Measurements from ENCODE around the gene RREB1.

RREB1 gene

GRCh38 chr6:7098993-7099392 is 8.8 kb upstream of the RREB1 start:
- DNase-seq: no peak

GRCh38 chr6:7100072-7100752 is 7.5 kb upstream of the RREB1 start:
- no peak for DNase-seq

- no peak for DNase-seq
Measured at GRCh38 chr6:7100753-7101081, 7.0 kb upstream of the RREB1 start.

DNA sequence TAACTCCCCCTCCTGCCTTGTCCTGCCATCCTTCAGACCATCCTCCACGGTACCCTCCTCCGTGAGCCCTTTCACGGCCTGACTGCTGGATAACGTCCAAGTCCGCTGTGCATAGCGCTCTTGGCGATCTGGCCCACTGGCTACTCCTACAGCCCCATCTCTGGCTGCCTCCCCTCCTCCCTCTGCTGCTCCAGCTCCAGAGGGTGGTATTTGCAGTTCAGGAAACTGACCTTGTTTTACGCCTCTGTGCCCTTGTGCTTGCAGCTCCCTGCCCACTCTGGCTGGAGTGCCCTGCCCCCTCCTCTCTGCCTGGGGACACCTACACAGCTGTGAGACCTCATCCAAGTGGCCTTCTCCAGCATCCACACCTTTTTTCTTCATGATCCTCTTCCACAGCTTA is 6.5 kb upstream of the RREB1 start:
- DNase-seq: no peak

- DNase-seq: no peak
Measured at GRCh38 chr6:7104752-7105151, 3.0 kb upstream of the RREB1 start.

DNA sequence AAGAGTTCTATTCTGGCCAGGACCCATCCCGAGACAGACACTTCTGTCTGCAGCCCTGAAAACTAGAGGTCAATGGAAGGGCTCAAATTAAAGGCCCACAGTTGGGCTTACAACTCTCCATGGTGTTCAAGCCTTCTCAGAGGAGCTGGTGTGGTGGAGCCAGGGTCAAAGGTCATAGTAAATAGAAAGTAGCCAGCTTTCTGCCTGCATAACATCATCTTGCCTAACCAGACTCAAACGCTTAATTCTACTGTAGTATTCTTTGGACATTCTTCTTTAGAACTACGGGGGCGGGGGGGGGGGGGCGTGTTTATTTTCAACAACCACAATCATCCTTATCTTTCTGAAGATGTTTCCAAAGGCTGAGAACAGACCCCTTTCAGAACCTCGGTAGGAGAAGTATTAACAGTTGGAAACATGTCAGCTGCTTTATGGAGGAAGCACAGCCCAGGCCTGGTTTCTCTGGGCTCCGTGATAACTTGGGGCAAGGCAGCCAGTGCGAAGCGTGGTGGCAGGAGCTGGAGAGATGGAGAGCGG is 1.5 kb upstream of the RREB1 start:
- DNase-seq: no peak

DNA sequence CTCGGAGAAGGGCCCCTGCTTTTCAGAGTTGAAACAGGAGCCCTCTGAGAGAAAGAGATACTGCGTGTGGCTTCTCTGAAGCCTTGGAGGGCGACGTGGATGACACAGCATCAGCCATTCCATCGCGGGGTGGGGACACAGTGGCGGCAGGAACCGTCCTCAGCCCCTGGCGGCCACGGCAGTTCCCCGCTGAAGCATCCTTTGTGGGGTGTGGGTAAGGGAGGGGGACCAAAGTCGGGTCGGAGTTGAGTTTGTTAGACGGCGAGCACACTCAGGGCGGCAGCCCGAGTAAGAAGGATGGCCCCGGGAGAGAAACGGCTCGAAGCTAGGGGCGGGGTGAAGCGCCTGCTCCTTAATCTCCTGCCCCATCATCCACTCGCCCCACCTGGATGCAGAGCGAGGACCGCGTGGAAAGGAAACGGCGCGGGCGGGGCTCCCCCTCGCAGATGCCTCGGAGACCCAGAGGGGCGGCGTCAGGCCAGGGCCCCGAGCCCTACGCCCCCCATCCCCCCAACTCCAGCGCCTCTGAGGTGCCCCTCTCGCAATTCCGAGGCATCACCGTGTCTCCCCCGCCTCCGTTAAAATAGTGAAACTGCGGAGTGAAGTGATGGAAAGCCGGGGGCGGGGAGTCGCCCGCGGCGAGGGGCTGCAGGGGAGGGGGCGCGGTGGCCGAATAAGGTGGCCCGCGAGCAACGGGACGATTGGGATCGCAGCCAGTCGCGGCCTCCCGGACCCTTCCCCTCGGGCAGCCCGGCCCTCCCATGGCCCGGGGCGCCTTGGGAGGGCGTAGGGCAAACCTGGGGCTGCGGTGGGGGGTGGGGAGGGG is 796 bp upstream of the RREB1 start:
- peak; percentile 72 for DNase-seq

DNA sequence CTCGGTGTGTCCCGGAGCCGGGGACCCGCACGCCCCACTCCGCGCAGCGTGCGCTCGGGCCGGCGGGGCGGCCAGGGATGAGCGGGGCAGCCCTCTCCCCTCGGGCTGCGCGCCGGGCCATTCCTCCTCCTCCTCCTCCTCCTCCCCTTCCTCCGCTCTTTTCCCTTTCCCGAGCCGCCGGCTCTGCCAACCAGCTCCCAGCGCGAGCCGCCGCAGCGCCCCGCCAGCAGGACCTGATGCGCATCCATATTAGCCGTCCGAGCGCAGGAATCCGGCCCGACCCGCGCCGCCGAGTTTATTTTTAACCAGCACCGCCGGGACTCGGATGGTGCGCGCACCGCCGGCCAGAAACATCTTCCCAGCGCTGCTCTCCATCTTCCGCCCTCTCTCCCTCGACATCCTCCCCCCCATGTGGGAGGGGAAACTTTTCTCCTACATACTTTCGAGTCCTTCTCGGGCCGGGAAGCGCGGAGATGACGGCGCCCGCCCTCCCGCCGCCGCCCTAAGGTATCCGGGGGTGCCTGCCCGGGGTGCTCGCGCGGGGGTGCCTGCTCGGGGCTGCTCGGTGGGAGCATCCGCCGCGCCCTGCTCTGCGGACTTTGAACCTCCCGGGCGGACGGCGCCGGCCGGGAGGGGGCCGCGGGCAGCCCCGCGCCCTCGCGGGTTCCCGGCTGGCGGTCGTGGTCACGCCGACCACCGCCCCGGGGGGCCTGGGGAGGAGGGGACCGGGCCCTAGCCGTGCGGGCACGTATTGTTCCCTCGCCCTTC is 619 bp downstream of the RREB1 start:
- DNase-seq: peak; percentile 60

DNA sequence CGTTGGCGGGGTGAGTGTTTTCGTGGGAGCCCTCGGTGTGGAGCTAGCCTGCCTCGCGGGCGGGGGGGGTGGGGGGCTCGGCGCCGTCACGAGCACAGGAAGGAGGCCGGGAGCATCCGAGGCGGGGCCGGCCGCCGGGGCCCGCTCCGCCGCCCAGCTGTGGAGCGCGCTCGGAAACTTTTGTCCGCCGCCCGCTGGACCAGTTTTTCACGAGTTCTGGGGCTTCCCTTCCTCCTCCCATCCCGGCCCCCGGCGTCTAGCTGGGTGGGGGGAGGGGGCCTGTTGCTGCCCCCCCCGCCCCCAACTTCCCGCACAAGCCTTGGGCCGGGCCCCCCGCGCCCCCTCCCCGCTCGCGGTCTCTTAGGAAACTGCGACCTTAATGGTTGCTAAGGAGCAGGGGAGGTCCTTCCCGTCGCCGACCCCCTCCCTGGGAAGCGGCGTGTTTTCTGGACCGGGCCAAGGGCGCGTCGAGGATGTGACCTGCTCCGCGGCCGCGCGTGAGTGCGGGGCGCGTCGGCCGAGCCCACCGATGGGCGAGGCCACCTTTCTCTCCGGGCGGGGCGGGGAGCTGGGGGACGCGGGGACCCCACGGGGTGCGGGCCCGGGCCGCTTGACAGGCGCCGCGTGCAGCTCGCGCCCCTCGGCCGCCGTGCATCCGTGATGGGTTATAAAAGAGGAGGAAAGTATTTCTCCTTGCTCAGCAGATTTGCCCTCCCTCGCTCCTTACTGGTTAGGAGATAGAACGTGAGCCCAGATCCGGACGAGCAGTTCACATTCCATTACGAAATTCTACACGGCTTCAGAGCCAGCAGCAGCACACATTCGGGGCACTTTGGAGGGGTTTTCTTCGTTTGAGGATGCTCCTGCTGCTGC is 1.4 kb downstream of the RREB1 start:
- peak; percentile 49 for DNase-seq

GRCh38 chr6:7110092-7110792 is 2.5 kb downstream of the RREB1 start:
- DNase-seq: no peak

DNA sequence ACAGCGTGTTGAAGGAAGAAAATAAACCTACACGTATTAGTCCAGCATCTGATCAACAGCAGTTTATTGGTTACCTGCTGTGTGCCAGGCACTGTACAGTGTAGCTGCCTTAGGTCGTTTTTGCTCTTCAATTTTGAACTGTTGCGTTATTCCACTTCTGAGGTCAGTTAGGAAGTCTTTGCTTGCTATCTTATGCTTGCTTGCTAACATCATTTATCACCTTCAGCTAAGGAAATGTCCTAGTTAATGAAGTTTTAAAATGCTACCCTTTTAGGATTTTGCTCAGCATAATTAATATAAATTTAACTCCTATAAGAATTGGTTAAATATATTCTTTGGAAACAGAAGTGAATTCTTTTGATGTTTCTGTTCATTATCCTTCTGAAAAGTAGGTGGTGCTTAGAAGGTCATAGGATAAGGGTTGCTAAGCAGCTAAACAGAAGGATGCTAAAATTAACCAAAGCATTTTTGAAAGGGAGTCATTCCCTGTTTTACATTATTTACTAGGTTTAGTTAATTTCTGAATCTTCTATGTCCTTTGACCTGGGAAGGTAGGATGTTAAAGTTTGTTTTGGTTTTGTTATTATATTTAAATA is 3.4 kb downstream of the RREB1 start:
- DNase-seq: no peak

GRCh38 chr6:7112171-7112570 is 4.4 kb downstream of the RREB1 start:
- DNase-seq: no peak

DNA sequence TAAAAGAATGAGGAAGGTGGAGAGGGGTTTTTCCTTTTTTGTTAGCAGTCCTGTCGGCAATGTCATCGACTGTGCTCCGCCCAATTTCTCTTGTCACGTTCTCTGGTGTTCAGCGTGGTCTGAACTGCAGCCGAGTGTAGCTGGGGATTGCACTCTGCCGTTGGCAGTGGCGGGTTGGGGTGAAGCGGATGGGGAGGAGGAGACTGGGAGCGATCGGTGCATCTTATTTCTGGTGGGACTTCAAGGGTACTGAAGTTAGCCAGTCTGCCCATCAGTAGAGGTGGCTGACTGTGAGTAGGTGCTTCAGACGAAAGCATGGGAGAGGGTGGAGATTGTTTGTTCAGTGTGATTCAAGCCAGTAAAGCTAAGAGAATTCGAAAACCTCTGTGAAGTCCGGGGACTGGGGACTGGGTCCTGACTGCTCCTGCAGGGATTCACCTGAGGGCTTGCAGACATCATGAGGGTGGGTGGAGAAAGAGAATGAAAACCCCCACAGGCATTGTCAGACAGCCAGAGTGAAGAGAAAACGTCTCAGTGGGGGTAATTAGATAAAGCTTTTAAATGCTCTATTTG is 5.1 kb downstream of the RREB1 start:
- no peak for DNase-seq

DNA sequence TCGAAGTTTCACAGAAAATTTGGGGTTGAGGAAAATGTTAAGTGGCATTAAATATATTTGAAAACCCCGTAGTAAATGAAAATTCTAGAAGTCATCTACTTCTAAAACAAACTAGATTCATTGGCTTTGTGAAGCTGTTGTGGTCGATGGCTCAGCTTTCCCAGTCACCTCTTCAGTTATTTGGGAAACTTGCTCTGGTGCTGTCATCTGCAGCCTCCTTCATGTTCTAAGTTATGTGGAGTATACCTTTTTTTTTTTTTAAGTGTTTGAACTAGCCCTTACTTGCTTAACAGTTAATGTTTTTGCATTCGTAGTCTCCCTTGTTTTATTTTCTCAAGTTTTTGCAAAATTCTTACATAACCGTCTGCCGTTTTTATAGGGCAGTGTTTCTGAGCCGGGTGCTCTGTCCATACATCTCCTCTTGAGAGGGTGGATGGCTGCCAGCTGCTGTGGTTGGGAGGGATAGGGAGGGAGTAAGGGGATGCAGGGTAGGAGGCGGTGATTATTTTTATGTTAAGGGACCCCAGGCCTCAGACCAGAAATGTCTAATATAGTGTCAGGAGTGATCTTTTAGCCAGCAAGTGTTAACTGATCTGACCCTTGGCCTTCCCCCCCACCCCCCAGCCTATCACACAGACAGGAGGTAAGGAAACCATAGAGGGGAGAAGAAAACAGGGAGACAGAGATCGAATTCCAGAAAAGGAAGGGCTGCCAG is 7.1 kb downstream of the RREB1 start:
- DNase-seq: no peak

GRCh38 chr6:7115543-7116231 is 7.9 kb downstream of the RREB1 start:
- no peak for DNase-seq

DNA sequence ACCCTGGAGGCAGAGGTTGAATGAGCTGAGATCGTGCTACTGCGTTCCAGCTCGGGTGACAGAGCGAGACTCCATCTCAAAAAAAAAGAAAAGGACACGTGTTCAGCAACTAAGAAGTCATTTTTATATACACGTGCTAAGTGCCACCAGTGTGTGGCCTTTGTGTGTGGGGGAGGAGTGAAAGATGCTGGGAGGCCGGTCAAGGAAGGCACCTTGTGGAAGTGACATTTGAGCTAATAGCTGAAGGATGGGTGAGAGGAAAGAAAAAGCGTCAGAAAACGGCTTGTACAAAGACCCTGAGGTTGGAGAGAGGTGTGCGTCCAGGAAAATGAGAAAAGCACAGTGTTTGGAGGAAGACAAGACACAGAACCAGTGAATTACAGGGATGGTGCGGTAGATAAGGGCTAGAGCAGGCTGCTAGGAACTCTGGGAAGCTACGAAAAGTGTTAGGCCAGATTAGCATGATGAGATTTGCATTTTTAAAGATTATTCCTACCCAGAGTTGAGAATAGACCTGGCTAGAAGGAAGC is 11.6 kb downstream of the RREB1 start:
- DNase-seq: no peak

DNA sequence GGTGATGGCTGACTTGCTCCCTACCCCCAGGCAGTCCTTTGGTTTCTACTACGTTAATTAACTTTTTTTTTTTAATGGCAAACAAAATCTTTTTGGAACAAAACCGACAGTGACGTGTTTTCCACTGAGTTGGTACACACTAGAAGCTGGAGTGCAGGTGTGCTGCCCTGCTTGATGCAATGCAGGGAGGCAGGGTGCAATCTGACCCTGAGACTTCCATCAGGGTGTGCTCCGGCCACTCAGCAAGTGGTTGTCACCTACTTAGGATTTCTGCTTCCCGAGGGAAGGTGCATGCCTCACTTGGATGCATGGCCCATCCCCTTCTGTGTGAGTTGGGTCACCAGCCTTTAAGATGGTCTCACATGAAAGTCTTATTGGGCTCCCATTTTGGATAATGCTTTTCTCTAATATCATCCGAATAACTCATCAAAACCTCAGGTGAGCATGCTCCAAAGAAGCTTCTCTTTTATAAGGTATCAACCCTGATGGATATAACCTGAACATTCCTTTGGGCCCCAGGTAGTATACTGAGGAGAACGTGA is 14.0 kb downstream of the RREB1 start:
- no peak for DNase-seq

- no peak for DNase-seq
Measured at GRCh38 chr6:7122684-7123083, 14.9 kb downstream of the RREB1 start.

GRCh38 chr6:7124114-7124513 is 16.4 kb downstream of the RREB1 start:
- no peak for DNase-seq

Data from 8988T (cell line).